Memory B cell (primary cell): ENCODE results near the gene RPRM.
"Not testable (repeated sequence)": the region's sequence is repeated elsewhere in the genome, so short reads cannot be mapped to it uniquely, and the experiment has no call there.

ENCODE experiments used
- ATAC-seq: fragments of 150-1000 bp; cut with Tn5 transposase; 2 replicates; pipeline ENCODE4 v1.10.0; 2021; ENCODE audit warnings: low read depth, mild to moderate bottlenecking, moderate library complexity
- DNase-seq, 2 donors: peaks; one replicate each; pipeline ENCODE4 v3.0.0; 2022; ENCODE audit warnings: low spot score in 2 of 2
- H3K27ac Mint-ChIP-seq: one replicate; pipeline ENCODE4 v1.8.0; 2022; ENCODE audit warnings: mild to moderate bottlenecking, moderate library complexity, mixed read lengths
- H3K27me3 Mint-ChIP-seq: one replicate; pipeline ENCODE4 v1.8.0; 2022; ENCODE audit warnings: mixed read lengths
- H3K36me3 Mint-ChIP-seq: one replicate; pipeline ENCODE4 v1.8.0; 2022; ENCODE audit warnings: mild to moderate bottlenecking, mixed read lengths
- H3K4me1 Mint-ChIP-seq: one replicate; pipeline ENCODE4 v1.8.0; 2022; ENCODE audit warnings: mixed read lengths
- H3K4me3 Mint-ChIP-seq: one replicate; pipeline ENCODE4 v1.8.0; 2022; ENCODE audit warnings: mild to moderate bottlenecking, moderate library complexity, mixed read lengths
- H3K9me3 Mint-ChIP-seq: one replicate; pipeline ENCODE4 v1.8.0; 2022; ENCODE audit warnings: mixed read lengths

The RPRM gene

GRCh38 chr2:153476816-153477635, 1.5 kb downstream of the RPRM start:
- Mint-ChIP-seq H3K4me3 (no peak overlapping the region), H3K9me3 (no peaks in the 10 kb centered on the region), H3K27me3 (peaks cover 29% of the 10 kb centered on the region), H3K4me1 (peaks cover 8% of the 10 kb centered on the region), H3K36me3 (no peaks in the 10 kb centered on the region), H3K27ac (no peak overlapping the region)
- DNase-seq (no peak), ATAC-seq (no peak)

DNA sequence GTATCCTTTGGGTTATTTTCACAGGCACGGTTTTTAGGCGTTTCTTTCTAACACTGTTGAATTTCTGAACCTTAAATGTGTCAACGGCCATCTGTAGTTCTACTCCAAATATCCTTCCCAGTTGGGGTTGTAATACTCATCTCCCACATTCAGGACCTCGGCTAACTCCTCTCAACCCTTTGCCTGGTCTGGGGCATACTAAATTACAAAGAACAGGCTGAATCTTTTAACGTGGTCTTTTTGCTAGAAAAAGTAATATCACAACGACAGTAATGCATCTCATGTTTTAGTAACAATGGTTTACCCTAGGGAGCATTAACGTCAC, 2.1 kb downstream of the RPRM start:
- no peaks in the 10 kb centered on the region for H3K9me3 Mint-ChIP-seq
- no peak for DNase-seq
- ATAC-seq = no peak
- H3K4me1 Mint-ChIP-seq = peaks cover 8% of the 10 kb centered on the region
- no peak overlapping the region for H3K4me3 Mint-ChIP-seq
- peaks cover 29% of the 10 kb centered on the region for H3K27me3 Mint-ChIP-seq
- no peaks in the 10 kb centered on the region for H3K36me3 Mint-ChIP-seq
- no peak overlapping the region for H3K27ac Mint-ChIP-seq

DNA sequence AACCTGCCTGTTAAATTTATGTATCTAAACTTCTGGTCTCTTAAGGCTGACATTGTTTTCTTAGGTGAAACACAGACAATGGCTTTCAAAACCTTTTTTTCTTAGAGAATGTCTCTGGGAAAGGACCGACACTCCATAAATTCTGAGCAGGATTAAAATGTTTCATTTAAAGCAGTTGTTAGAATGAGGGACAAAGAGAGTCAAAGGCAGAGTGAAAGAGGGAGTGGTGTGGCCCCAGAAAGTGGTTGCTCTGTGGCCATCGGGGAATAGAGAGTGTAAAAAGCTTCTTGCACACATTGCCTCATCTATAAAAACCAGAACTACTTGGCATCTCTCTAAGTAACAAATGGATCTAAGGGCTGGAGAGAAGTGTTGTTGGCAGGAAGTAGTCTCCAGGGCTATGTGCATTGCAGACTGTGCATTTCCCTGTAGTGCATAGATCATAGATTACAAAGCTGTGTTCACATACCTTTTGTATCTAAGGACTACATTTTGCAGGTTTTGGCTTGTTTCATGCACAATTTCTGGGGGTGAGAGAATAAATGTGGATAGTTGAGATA, 3.6 kb downstream of the RPRM start:
- DNase-seq = no peak
- H3K36me3 Mint-ChIP-seq = no peaks in the 10 kb centered on the region
- peaks cover 25% of the 10 kb centered on the region for H3K27me3 Mint-ChIP-seq
- no peak overlapping the region for H3K27ac Mint-ChIP-seq
- no peak overlapping the region for H3K4me3 Mint-ChIP-seq
- peaks cover 8% of the 10 kb centered on the region for H3K4me1 Mint-ChIP-seq
- H3K9me3 Mint-ChIP-seq = no peaks in the 10 kb centered on the region
- ATAC-seq = no peak

- Mint-ChIP-seq H3K9me3 (no peaks in the 10 kb centered on the region), H3K27me3 (peaks cover 23% of the 10 kb centered on the region)
- ATAC-seq = no peak
Measured at GRCh38 chr2:153474407-153474806, 4.2 kb downstream of the RPRM start.

DNA sequence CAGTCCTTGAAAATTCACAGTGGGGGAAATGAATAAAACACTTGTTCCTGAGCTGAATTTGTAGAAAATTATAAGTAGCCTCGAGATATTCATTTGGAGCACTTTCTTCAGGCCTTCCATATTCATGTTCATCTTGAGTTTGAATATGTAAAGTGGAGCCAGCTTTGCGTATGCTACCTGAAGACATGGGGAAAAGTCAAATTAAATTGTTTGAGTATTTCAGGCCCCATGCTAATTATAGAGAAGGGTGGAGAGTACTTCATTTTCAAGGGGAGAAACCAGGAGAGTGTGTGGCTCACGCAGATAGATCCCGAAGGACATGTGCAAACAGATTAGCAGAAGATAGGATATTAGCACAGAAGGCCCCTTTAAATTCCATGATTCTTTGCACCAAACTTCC, 7.7 kb downstream of the RPRM start:
- Mint-ChIP-seq H3K4me1 (no peaks in the 10 kb centered on the region), H3K9me3 (no peaks in the 10 kb centered on the region), H3K36me3 (no peaks in the 10 kb centered on the region), H3K4me3 (no peak overlapping the region), H3K27ac (no peak overlapping the region), H3K27me3 (peaks cover 10% of the 10 kb centered on the region)
- no peak for DNase-seq
- no peak for ATAC-seq

More at GRCh38 chr2:153474407-153474806, 4.2 kb downstream of the RPRM start:
- DNase-seq = no peak
- H3K27ac Mint-ChIP-seq = no peak overlapping the region
- peaks cover 8% of the 10 kb centered on the region for H3K4me1 Mint-ChIP-seq
- no peaks in the 10 kb centered on the region for H3K36me3 Mint-ChIP-seq
- H3K4me3 Mint-ChIP-seq = no peak overlapping the region

GRCh38 chr2:153464395-153464794, 14.2 kb downstream of the RPRM start:
- Mint-ChIP-seq H3K27ac (no peak overlapping the region), H3K4me1 (no peaks in the 10 kb centered on the region), H3K9me3 (no peaks in the 10 kb centered on the region), H3K27me3 (no peaks in the 10 kb centered on the region), H3K4me3 (no peak overlapping the region), H3K36me3 (no peaks in the 10 kb centered on the region)
- no peak for DNase-seq
- no peak for ATAC-seq

- DNase-seq = no peak
- Mint-ChIP-seq H3K27ac (no peak overlapping the region), H3K4me3 (no peak overlapping the region), H3K4me1 (no peaks in the 10 kb centered on the region), H3K9me3 (no peaks in the 10 kb centered on the region), H3K27me3 (peaks cover 2% of the 10 kb centered on the region), H3K36me3 (no peaks in the 10 kb centered on the region)
- no peak for ATAC-seq
Measured at GRCh38 chr2:153462338-153462859, 16.2 kb downstream of the RPRM start.

DNA sequence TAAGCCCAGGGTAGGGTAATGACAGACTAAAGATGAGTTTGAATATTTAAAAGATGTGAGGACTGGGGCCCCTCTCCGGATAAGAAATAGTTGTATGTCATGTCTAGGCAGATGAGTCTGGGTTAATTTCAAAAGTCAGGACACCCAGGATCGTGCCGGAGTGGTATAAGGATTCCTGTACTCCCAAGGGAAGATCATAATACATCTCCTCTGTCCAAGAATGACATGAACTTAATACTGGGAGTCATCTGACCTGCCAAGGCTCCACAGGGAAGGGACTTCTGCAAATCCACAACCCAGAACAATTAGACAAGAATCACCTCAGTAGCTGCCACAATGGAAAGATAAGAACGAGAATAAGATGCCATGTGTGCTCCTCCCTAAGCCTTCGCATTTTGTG, 17.1 kb downstream of the RPRM start:
- no peaks in the 10 kb centered on the region for H3K4me1 Mint-ChIP-seq
- no peaks in the 10 kb centered on the region for H3K36me3 Mint-ChIP-seq
- peaks cover 2% of the 10 kb centered on the region for H3K27me3 Mint-ChIP-seq
- no peak for DNase-seq
- no peaks in the 10 kb centered on the region for H3K9me3 Mint-ChIP-seq
- H3K4me3 Mint-ChIP-seq = no peak overlapping the region
- H3K27ac Mint-ChIP-seq = no peak overlapping the region
- no peak for ATAC-seq

DNA sequence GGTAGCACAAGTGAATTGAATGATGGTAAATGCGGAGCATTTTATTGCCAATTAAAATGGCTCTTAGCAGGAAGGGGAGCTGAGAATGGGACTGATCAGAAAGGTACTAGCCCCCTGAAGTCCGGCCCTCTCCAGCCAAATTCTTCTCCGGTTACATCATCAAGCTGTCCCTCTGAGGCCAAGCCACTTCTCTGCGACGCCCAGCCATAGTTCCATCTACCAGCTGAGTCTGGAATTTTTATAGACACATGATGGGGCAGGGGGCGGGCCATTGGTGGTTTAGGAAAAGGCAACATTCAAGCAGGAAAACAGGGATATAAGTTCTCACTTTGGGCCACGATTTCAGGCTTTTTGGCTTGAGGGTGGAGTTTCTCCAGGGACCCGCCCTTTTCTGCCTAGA, 22.7 kb downstream of the RPRM start:
- H3K27ac Mint-ChIP-seq = no peak overlapping the region
- H3K27me3 Mint-ChIP-seq = peaks cover 2% of the 10 kb centered on the region
- DNase-seq (no peak), ATAC-seq (no peak)
- no peaks in the 10 kb centered on the region for H3K9me3 Mint-ChIP-seq
- H3K4me3 Mint-ChIP-seq = no peak overlapping the region
- H3K36me3 Mint-ChIP-seq = no peaks in the 10 kb centered on the region
- H3K4me1 Mint-ChIP-seq = no peaks in the 10 kb centered on the region

- H3K9me3 Mint-ChIP-seq = no peaks in the 10 kb centered on the region
- peaks cover 2% of the 10 kb centered on the region for H3K27me3 Mint-ChIP-seq
- DNase-seq (no peak), ATAC-seq (no peak)
- H3K27ac Mint-ChIP-seq = no peak overlapping the region
- H3K4me1 Mint-ChIP-seq = no peaks in the 10 kb centered on the region
- H3K36me3 Mint-ChIP-seq = no peaks in the 10 kb centered on the region
- no peak overlapping the region for H3K4me3 Mint-ChIP-seq
Measured at GRCh38 chr2:153455403-153455802, 23.2 kb downstream of the RPRM start.

DNA sequence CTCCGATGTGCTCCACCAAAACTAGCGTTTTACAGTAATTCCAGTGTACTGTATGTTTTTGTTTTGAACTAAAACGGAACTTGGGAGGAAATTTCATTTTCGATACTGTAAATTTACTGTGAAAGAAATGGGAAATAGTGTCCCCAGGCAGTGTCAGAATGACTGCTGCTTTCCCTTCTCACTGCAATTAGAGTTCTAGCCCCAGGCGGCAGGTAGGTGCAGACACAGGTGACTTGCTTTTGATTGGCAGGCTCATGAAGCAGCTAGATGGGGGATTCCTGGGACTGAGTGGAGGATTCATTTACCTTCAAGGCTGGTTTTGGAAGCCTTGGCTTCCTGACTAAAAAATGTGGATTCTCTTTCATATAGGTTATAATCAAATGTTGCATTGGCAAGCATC, 27.0 kb downstream of the RPRM start:
- Mint-ChIP-seq H3K4me3 (no peak overlapping the region), H3K27me3 (no peaks in the 10 kb centered on the region), H3K9me3 (no peaks in the 10 kb centered on the region), H3K27ac (no peak overlapping the region), H3K36me3 (no peaks in the 10 kb centered on the region), H3K4me1 (no peaks in the 10 kb centered on the region)
- ATAC-seq = no peak
- DNase-seq = no peak

DNA sequence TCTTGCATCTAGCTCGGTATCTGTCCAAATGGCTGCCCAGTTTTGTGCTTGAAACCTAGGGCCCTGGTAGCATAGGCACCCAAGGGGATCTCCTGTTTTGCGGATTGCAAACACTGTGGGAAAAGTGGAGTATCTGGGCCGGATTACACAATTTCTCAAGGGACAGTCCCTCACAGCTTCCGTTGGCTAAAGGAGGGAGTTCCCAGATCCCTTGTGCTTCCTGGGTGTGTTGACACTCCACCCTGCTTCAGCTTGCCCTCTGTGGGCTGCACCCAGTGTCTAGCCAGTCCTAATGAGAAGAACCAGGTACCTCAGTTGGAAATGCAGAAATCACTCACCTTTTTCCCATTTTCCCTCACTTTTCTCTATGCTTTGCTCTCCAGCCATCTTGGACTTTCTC, 35.5 kb downstream of the RPRM start:
- DNase-seq = no peak
- H3K9me3 Mint-ChIP-seq = peaks cover 3% of the 10 kb centered on the region
- no peak for ATAC-seq
- no peaks in the 10 kb centered on the region for H3K4me1 Mint-ChIP-seq
- H3K27ac Mint-ChIP-seq = no peak overlapping the region
- no peaks in the 10 kb centered on the region for H3K36me3 Mint-ChIP-seq
- H3K27me3 Mint-ChIP-seq = no peaks in the 10 kb centered on the region
- H3K4me3 Mint-ChIP-seq = no peak overlapping the region

DNA sequence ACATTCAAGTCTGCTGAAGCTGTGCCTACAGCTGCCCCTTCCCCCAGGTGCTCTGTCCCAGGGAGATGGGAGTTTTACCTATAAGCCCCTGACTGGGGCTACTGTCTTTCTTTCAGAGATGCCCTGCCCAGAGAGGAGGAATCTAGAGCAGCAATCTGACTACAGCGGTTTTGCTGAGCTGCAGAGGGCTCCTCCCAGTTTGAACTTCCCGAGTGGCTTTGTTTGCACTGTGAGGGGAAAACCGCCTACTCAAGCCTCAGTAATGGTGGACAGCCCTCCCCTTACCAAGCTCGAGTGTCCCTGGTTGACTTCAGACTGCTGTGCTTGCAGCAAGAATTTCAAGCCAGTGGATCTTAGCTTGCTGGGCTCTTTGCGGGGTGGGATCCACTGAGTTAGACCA, 35.9 kb downstream of the RPRM start:
- not testable (repeated sequence) for H3K4me3 Mint-ChIP-seq, H3K4me1 Mint-ChIP-seq, ATAC-seq

DNA sequence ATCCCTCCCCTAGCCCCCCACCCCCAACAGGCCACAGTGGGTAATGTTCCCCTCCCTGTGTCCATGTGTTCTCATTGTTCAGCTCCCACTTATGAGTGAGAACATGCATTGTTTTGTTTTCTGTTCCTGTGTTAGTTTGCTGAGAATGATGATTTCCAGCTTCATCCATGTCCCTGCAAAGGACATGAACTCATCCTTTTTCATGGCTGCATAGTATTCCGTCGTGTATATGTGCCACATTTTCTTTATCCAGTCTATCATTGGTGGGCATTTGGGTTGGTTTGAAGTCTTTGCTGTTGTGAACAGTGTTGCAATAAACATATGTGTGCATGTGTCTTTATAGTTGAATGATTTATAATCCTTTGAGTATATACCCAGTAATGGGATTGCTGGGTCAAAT, 38.5 kb downstream of the RPRM start:
- ATAC-seq, DNase-seq, H3K36me3 Mint-ChIP-seq, H3K27ac Mint-ChIP-seq, H3K4me3 Mint-ChIP-seq, H3K27me3 Mint-ChIP-seq, H3K4me1 Mint-ChIP-seq, H3K9me3 Mint-ChIP-seq: not testable (repeated sequence)

More for the DNA sequence above, 35.9 kb downstream of the RPRM start:
- not testable (repeated sequence) for H3K27me3 Mint-ChIP-seq, DNase-seq, H3K36me3 Mint-ChIP-seq, H3K9me3 Mint-ChIP-seq, H3K27ac Mint-ChIP-seq

- Mint-ChIP-seq H3K4me1 (no peaks in the 10 kb centered on the region), H3K9me3 (peaks cover 2% of the 10 kb centered on the region), H3K36me3 (no peaks in the 10 kb centered on the region), H3K4me3 (no peak overlapping the region), H3K27ac (no peak overlapping the region), H3K27me3 (no peaks in the 10 kb centered on the region)
- DNase-seq (no peak), ATAC-seq (no peak)
Measured at GRCh38 chr2:153433403-153433802, 45.2 kb downstream of the RPRM start.
